Ovary (tissue), 3 donors: ENCODE data around the gene PUSL1.

ENCODE experiments used
- CTCF ChIP-seq, 3 donors: fragments of 450-650 bp in 2 of 3; fragments of 200-600 bp in 1 of 3; IDR thresholded peaks; one replicate each; pipeline versions ENCODE4 v1.5.1 to v1.8.0; 2016 to 2022; ENCODE audit warnings: antibody characterized with exemption in 3 of 3, mild to moderate bottlenecking in 1 of 3
- POLR2A ChIP-seq: fragments of 450-650 bp; IDR thresholded peaks from one replicate; pipeline ENCODE4 v1.6.1; 2017; ENCODE audit warnings: antibody characterized with exemption, mild to moderate bottlenecking, moderate library complexity
- donor health status: DM: no; HTN: no; CAD: no.

DNA sequence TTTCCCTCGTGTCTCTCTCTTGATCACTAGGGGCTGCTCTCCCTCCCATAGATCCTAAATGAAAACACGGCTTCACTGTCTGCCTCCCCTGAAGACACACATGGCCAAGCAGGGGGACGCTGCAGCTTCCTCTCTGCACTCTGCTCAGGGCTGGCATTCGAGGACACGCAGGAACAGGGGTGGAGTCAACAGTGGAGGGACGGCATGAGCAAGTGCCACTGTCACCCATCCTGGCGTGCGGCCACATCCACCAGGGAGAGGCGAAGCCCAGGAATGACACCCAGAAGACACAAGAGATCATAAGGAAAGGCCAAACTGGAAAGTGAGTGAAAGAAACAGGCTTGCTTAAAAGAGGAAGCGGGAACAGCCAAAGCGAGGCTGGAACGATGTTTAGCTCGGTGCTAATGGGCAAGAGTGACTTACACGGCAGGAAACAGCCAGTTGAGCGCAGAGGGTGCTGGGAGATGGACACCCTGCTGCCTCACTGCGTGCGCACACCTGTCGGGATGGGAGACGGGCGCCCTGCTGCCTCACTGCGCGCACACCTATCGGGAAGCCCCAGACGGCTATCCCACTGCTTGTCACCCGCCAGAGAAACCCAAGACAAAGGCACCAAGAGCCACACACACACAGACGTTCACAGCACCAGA is 48.3 kb upstream of the PUSL1 start:
- TF ChIP-seq CTCF (IDR thresholded peaks at IDR 0.05) = no peak
- no peak for TF ChIP-seq POLR2A
